Measurements from ENCODE around the gene CEP83.

GRCh38 chr12:94488463-94488862, 28.8 kb upstream of the CEP83 start:
- no peak for TF ChIP-seq CTCF (IDR thresholded peaks at IDR 0.05)
- no peak for TF ChIP-seq ZFX (IDR thresholded peaks at IDR 0.05; ENCODE audit: borderline replicate concordance)
